Airway epithelial cell (primary cell): ENCODE results near the gene CEP72. TPM values are rescaled to one million over a fixed set of nuclear protein-coding genes. Genes with fewer than 3 reads are reported as not detected.

Source experiments
- total RNA-seq: library from RNA; depleted of rRNA; stranded (reverse); fragments of >200 nt; gene quantifications from 2 replicates; pipeline ENCODE4 v1.2.3, GENCODE V29; 2015

The CEP72 gene, protein sequence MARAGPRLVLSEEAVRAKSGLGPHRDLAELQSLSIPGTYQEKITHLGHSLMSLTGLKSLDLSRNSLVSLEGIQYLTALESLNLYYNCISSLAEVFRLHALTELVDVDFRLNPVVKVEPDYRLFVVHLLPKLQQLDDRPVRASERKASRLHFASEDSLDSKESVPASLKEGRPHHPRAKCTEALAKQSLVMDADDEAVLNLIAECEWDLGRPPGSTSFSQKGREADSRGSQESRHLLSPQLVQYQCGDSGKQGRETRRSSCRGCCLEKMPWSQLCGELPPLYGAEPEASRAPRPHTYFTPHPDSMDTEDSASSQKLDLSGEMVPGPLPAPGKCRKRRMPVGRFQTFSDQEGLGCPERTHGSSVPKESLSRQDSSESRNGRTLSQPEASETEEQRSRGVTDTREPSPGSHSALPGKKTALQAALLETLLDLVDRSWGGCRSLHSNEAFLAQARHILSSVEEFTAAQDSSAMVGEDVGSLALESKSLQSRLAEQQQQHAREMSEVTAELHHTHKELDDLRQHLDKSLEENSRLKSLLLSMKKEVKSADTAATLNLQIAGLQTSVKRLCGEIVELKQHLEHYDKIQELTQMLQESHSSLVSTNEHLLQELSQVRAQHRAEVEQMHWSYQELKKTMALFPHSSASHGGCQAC
- 5.7 and 7.1 TPM in 2 replicates for total RNA-seq

DNA sequence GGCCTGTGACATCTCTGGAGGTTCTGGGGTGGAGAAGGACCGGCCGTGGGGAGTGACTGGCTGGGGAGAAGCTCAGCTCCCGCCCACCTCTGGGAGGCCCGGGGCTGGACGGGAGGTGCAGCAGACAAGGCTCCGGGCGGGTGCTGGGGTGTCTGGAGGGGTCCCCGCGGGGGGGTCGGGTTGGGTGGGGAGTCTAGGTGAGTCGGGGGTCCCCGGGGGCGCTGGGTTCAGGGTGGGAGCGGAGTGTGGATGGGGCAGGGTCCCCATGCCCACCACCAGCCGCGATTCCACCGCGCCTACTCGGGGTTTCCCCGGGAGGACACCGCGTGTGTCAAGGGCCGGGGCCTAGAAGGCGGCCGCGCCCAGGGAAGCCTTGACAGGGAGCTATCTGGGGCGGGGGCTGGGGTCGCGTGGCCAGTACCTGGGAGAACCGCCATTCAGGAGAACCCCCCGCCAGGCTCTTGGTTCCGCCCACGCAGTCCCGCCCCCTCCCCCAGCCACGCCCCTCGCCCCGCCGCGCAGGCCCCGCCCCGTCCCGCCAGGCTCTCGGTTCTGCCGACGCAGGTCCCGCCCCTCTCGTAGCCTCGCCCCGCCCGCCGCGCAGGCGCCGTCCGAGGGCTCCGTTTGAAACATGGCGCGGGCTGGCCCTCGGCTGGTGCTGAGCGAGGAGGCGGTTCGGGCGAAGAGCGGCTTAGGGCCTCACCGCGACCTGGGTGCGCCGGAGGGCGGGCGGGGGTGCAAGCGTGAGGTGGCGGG, at the start of gene CEP72:
Gene CEP72 (plus strand): TSS at position 610 of the 756 bp plus-strand sequence. CDS start 22 bp downstream, at position 632.

DNA sequence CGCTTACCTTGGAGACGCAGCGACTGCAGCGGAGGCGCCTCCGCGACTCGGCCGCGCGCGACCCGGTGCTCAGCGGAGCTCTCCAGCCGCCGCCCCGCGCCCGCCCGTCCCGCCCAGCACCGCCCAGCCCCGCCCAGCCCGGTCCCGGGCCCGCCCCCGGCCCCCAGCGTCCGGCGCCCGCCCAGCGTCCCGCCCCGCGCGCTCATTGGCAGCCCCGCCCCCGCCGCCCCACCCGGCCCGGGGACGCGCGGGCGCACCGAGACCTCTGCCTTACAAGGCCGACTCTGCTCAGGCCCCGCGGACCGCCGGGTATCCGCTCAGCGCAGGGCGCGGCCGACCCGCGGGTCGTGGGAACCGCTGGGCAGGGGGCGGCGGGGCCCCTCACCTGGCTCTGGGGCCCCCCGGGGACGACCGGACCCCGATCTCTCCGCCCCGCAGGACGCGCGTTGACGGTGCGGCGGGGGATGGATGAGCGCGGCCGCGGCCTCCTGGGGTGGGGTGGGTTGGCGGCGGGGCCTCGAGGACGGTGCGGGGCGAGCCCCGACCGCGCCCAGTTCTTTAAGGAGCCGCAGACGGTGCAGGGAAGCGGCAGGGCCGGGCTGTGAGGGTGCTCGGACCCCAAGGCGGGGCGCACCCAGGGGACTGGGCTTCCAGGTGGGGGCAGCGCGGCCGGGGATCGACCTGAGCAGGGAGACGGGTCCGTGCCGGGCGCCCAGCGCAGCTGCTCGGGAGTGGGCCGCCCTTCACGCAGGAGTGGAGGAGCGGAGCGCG, 81.3 kb downstream of the CEP72 start, which contains the start of gene TPPP:
Gene TPPP (minus strand): TSS at position 82 of the 771 bp plus-strand sequence. CDS start 15,292 bp downstream, outside the sequence.

Other genes with a start within 250 kb of the CEP72 start
- gene EXOC3, start 169.2 kb upstream of the CEP72 start, total RNA-seq, result 23.4 and 27.4 TPM in 2 replicates
- gene SLC9A3, start 87.9 kb upstream of the CEP72 start, total RNA-seq, result 2.6 and 3.9 TPM in 2 replicates
- gene TPPP, start 81.0 kb downstream of the CEP72 start, total RNA-seq, result 1.7 and 1.9 TPM in 2 replicates
- gene ZDHHC11B, start 172.4 kb downstream of the CEP72 start, total RNA-seq, result 0.07 TPM in 1 of 2 replicates, not detected in the other
- 0.60 and 1.3 TPM in 2 replicates for gene ZDHHC11, start 238.6 kb downstream of the CEP72 start, total RNA-seq